Measurements from ENCODE around the gene ATP2B2. TPM values are rescaled to one million over a fixed set of nuclear protein-coding genes. Genes with fewer than 3 reads are reported as not detected.

Gene ATP2B2
- total and polyA plus RNA-seq, 10 of the 15 experiments (the other 5 are each of a cell fraction or from before 2014, with no cell fraction given), result 0.04 TPM; not detected in 9

DNA sequence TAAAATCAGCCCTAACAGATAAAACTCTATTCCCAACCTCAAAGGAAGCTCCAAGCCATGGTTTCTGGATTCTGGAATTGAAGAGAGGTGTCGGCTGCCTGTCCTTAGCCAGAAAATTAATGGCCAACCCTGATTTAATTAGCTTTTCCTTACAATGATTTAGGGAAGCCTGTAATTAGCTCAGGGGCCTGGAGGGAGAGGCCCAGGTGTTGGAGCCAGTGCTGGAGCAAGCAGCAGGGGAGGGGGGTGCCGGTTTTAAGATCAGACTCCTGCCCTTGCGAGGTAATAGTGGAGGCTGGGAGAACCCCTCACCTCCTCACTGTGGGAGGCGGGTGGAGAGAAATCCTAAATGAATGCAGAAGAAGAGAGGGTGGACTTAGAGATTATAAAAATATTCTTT, 14.7 kb upstream of the ATP2B2 start:
- H2AFZ ChIP-seq (ENCODE audit: control insufficient read depth, low read depth, low read length), result no peak overlapping the region
- in situ Hi-C loops (cut with MboI), result no loop called here
- H3K36me3 ChIP-seq (ENCODE audit: control insufficient read depth in 2 of 2, insufficient read depth in 2 of 2, low read length in 1 of 2), result no peaks in the 10 kb centered on the region
- ChIA-PET SMC1A (ENCODE audit: uncharacterized antibody, unreplicated experiment) (no interaction called here), POLR2A (no interaction called here), CTCF (no interaction called here), RAD21 (ENCODE audit: unreplicated experiment) (no interaction called here)
- FAIRE-seq (no peak), ATAC-seq (no peak), DNase-seq (ENCODE audit: low read depth, low spot score) (no peak)
- H3K9me3 ChIP-seq (replicated peaks; ENCODE audit: control insufficient read depth, insufficient read depth, low read length), result no peaks in the 10 kb centered on the region
- no peak overlapping the region for H3K27ac ChIP-seq (ENCODE audit: control insufficient read depth, insufficient read depth)
- no peaks in the 10 kb centered on the region for H3K4me1 ChIP-seq (ENCODE audit: control insufficient read depth, insufficient read depth, low read length)
- H3K27me3 ChIP-seq (replicated peaks in 1 of 2; ENCODE audit: control insufficient read depth in 2 of 2, insufficient read depth in 2 of 2, low read length in 1 of 2), result peaks cover 3 to 6% of the 10 kb centered on the region in 2 experiments; a peak in 3 of 4 replicates
- no peak overlapping the region for H3K9ac ChIP-seq (ENCODE audit: control insufficient read depth, insufficient read depth, low read length)
- no peaks in the 10 kb centered on the region for H4K20me1 ChIP-seq (ENCODE audit: control insufficient read depth, insufficient read depth)
- BruUV-seq (replicated peaks), result no TSS peak
- TF ChIP-seq WRNIP1 (IDR thresholded peaks at IDR 0.05; ENCODE audit: borderline replicate concordance, low read depth, low read length) (no peak), ZNF24 (IDR thresholded peaks at IDR 0.05) (no peak), POLR2AphosphoS2 (IDR thresholded peaks at IDR 0.05; ENCODE audit: low read depth, low read length) (no peak), NFYB (IDR thresholded peaks at IDR 0.05; ENCODE audit: insufficient read depth, low read depth, low read length) (no peak), ZNF207 (IDR thresholded peaks at IDR 0.05; ENCODE audit: borderline replicate concordance) (no peak), SPI1 (IDR thresholded peaks at IDR 0.05; ENCODE audit: borderline replicate concordance, insufficient read depth, low read depth, low read length) (no peak)
- TF ChIP-seq, protein P1, sequence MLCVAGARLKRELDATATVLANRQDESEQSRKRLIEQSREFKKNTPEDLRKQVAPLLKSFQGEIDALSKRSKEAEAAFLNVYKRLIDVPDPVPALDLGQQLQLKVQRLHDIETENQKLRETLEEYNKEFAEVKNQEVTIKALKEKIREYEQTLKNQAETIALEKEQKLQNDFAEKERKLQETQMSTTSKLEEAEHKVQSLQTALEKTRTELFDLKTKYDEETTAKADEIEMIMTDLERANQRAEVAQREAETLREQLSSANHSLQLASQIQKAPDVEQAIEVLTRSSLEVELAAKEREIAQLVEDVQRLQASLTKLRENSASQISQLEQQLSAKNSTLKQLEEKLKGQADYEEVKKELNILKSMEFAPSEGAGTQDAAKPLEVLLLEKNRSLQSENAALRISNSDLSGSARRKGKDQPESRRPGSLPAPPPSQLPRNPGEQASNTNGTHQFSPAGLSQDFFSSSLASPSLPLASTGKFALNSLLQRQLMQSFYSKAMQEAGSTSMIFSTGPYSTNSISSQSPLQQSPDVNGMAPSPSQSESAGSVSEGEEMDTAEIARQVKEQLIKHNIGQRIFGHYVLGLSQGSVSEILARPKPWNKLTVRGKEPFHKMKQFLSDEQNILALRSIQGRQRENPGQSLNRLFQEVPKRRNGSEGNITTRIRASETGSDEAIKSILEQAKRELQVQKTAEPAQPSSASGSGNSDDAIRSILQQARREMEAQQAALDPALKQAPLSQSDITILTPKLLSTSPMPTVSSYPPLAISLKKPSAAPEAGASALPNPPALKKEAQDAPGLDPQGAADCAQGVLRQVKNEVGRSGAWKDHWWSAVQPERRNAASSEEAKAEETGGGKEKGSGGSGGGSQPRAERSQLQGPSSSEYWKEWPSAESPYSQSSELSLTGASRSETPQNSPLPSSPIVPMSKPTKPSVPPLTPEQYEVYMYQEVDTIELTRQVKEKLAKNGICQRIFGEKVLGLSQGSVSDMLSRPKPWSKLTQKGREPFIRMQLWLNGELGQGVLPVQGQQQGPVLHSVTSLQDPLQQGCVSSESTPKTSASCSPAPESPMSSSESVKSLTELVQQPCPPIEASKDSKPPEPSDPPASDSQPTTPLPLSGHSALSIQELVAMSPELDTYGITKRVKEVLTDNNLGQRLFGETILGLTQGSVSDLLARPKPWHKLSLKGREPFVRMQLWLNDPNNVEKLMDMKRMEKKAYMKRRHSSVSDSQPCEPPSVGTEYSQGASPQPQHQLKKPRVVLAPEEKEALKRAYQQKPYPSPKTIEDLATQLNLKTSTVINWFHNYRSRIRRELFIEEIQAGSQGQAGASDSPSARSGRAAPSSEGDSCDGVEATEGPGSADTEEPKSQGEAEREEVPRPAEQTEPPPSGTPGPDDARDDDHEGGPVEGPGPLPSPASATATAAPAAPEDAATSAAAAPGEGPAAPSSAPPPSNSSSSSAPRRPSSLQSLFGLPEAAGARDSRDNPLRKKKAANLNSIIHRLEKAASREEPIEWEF (IDR thresholded peaks at IDR 0.05; ENCODE audit: insufficient replicate concordance, low read depth, low read length), result no peak
- TF ChIP-seq, protein P2, sequence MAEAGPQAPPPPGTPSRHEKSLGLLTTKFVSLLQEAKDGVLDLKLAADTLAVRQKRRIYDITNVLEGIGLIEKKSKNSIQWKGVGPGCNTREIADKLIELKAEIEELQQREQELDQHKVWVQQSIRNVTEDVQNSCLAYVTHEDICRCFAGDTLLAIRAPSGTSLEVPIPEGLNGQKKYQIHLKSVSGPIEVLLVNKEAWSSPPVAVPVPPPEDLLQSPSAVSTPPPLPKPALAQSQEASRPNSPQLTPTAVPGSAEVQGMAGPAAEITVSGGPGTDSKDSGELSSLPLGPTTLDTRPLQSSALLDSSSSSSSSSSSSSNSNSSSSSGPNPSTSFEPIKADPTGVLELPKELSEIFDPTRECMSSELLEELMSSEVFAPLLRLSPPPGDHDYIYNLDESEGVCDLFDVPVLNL (IDR thresholded peaks at IDR 0.05; ENCODE audit: low read depth, low read length), result no peak
- H3K4me2 ChIP-seq (ENCODE audit: control insufficient read depth, insufficient read depth), result no peak overlapping the region
- H3K79me2 ChIP-seq (ENCODE audit: control insufficient read depth, insufficient read depth, low read length), result no peaks in the 10 kb centered on the region
- intact Hi-C loops (cut with micrococcal nuclease; ENCODE audit: unreplicated experiment), result no loop called here
- WGBS (ENCODE audit: insufficient coverage, insufficient replicate concordance, low lambda C conversion rate, missing lambda C conversion rate), result 55% methylated on average over 4 of the region's 4 CpGs
- no peak overlapping the region for H3K4me3 ChIP-seq
